D721Med (cell line): ENCODE results near the gene PKD1L1.
"Not testable (repeated sequence)": the region's sequence is repeated elsewhere in the genome, so short reads cannot be mapped to it uniquely, and the experiment has no call there.

Experiments used
- DNase-seq: peaks from one replicate; pipeline ENCODE4 v3.0.0; 2011; ENCODE audit warnings: low spot score; ENCODE audit not compliant: insufficient read length
- FAIRE-seq: peaks from 2 replicates; lab custom pipeline; 2011; peaks lifted over from hg19 to GRCh38; lab: Jason Lieb, UNC
- TF ChIP-seq, protein P1 (sequence below): IDR thresholded peaks from 2 replicates; pipeline ENCODE4 v1.5.1; 2012; ENCODE audit warnings: mild to moderate bottlenecking, control low read depth; ENCODE audit not compliant: insufficient read depth; ENCODE audit errors: missing control alignments

PKD1L1 gene

DNA sequence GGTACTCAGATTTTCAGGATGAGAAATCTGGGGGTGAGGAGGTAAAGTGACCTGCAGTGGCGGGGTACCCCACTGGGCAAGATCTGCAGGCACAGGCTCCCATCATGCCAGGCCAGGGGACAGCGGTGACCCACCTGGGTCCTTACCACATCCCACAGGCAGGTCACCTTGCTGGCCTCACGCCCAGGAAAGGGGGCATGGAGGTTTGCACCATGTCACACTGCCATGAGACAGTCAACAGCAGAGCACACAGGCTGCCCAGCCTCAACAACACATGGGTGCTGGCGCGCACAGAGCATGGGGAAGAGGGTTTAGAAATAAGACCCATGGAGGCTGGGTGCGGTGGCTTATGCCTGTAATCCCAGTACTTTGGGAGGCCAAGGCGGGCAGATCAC is 914 bp downstream of the PKD1L1 start:
- FAIRE-seq (no peak), DNase-seq (no peak)
- TF ChIP-seq, protein P1, sequence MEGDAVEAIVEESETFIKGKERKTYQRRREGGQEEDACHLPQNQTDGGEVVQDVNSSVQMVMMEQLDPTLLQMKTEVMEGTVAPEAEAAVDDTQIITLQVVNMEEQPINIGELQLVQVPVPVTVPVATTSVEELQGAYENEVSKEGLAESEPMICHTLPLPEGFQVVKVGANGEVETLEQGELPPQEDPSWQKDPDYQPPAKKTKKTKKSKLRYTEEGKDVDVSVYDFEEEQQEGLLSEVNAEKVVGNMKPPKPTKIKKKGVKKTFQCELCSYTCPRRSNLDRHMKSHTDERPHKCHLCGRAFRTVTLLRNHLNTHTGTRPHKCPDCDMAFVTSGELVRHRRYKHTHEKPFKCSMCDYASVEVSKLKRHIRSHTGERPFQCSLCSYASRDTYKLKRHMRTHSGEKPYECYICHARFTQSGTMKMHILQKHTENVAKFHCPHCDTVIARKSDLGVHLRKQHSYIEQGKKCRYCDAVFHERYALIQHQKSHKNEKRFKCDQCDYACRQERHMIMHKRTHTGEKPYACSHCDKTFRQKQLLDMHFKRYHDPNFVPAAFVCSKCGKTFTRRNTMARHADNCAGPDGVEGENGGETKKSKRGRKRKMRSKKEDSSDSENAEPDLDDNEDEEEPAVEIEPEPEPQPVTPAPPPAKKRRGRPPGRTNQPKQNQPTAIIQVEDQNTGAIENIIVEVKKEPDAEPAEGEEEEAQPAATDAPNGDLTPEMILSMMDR = no peak

DNA sequence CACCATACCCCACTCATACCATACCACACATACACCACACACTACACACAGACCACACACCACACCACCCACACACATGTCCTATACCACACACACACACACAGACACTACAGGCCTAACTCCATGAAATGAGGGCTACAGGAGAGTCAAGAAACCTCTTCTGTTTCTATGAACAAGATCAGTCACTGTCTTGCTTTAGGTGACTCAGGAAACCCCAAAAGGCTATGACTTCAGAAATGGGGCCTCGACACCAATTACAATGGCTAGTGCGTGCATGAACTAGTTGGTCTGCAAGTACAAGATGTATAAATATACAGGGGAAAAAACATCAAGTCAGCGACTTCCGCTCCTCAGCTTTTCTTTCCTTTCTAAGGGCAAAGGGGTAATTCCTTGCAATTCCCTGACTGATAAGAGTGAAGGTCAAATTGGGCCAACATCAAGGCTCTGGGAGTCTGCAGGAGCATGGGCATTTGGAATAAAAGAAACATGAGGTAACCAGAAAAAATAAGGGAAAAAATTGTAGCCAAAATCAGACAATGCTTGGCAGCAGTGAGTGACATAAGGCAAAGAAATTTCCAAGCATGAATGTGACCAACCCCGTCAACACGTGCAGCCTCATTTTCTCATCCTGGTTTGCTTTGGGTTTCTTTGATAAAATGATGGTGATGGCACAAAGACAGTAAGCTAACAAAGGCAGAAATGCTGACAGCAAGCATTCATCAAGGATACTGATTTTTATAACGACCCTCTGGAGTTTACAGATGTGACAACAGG is 1.5 kb downstream of the PKD1L1 start:
- no peak for FAIRE-seq
- TF ChIP-seq, protein P1 = no peak
- no peak for DNase-seq

DNA sequence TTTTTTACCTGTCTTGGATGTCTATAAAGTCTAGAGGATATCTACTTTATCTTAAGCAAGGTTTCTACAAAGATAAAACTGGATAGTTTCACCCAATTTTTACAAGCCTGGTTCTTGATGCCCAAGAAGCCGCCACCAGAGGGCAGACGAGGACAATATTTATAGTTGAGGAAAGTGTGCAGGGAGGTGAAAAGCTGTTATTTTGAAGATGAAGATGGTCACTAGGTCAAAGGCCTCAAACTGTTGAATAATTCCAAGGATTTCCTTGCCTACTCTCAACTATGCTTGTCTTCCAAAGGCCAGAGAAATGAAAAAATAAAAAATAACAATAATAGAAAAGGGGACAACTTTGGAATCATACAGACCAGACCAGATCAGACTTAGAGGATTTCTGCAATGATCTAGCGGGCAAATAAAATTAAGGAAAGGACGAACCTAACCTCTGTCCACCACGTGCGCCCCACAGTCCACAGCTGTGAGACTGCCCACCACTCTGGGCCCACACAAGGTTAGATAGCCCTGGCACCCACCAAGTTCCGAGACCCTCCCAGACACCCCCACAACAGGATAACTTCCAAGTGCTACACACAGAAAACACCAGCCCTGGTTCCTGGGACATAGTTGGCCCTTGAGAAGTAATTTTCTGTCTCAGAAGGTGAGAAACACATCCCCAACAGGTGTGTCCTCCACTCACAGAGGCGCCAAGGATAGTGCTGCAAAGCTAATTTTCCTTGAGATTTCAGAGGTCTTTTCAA is 2.8 kb downstream of the PKD1L1 start:
- DNase-seq (no peak), FAIRE-seq (no peak)
- TF ChIP-seq, protein P1 = peak; percentile 88

DNA sequence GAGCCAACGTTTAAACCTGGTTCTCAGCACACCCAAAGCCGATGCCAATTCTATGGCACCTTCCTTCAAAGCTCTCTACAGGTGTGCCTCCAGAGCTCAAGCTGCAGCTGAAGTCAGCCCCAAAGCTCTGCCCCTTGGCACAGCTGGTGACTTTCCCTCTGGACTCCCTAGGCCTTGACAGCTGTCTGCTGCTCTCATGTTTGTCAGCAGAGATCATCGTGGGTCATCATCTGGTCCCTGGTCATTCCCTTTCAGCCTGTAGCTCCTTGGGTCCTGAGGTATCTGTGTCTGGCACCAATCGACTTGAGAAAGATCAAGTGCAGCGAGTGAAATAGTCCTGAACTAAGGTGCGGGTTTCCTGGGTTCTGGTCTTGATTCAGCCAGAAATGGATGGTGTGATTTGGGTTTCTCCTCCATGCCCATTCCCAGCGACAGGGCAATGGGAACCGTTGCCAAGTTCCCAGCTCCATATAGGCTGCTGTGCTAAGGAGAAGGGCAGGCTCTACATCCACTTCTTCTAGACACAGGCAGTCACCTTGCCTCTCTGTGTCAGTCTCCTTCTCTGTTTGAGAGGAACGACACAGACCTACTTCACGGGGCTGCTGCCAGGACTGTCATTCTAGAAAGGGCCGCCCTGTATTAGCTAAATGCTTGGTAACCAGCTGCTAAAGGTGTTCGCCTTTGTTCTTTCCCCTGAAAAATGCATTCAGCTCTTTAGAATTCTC is 3.6 kb downstream of the PKD1L1 start:
- TF ChIP-seq, protein P1 = no peak
- DNase-seq (no peak), FAIRE-seq (no peak)

DNA sequence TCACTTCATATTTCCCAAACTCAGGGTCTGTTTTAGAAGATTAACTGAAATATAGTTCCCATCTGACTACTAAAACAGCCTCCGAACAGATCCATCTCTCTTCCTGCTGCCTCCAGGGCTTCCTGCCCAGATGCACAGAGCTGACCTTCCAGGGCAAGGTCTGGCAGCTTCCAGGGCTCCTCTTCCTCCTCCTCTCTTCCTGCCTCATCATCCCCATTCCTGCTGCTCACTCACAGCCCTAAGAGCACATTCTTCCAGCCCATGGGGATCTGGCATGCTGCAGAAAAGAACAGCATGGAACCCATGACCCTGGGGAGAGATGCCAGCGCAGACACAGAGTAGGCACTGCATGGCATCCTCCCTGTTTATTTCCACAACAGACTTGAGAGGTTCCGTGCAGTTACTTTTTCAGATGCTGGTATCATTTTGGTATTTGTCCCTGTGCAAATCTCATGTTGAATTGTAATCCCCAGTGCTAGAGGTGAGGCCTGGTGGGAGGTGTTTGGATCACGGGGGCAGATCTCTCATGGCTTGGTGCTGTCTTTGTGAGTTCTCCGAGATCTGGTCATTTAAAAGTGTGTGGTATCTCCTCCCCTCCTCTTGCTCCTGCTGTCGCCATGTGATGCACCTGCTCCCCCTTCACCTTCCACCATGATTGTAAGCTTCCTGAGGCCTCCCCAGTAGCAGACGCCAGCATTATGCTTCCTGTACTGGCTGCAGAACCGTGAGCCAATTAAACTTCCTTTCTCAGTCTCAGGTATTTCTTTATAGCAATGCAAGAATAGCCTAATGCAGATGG is 4.4 kb downstream of the PKD1L1 start:
- FAIRE-seq (no peak), DNase-seq (no peak)
- TF ChIP-seq, protein P1 = no peak

DNA sequence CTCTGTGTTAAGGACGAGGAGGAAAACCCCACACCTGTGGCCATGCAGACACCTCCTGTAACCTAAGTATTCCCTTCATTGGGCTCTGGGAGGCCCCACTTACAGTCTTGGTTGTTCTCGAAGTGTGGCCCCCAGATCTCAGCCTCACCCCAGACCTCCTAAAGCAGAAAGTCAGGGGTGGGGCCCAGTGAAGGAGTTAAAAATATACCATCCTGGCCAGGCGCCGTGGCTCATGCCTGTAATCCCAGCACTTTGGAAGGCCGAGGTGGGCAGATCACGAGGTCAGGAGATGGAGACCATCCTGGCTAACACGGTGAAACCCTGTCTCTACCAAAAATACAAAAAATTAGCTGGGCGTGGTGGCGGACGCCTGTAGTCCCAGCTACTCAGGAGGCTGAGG is 5.6 kb downstream of the PKD1L1 start:
- DNase-seq, FAIRE-seq: not testable (repeated sequence)

DNA sequence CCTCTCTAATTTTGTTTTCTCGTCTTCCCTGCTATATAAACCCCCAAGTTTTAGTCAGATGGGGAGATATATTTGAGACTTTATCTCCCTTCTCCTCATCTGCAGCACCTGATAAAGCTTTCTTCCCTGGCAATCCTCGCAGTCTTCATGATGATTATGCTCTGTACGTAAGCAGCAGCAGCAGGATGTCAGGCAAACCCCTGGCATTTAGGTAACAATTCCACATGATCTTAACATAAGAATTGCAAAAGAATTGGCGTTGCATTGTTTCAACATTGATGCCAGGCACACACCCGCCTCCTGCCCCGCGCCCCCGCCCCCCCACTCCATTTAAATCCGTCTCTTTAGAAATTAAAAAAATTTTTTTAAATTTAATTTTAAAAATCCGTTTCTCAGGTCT is 6.1 kb downstream of the PKD1L1 start:
- no peak for DNase-seq
- TF ChIP-seq, protein P1 = no peak
- no peak for FAIRE-seq
